ENCODE results near the gene NMS.

- TF ChIP-seq POLR2A (IDR thresholded peaks at IDR 0.05; ENCODE audit: extremely low read depth, insufficient read length) (no peak), MYC (IDR thresholded peaks at IDR 0.05; ENCODE audit: low read depth, low read length) (no peak), CTCF (IDR thresholded peaks at IDR 0.05; ENCODE audit: low read depth, low read length) (no peak), MAX (IDR thresholded peaks at IDR 0.05; ENCODE audit: low read depth, low read length) (no peak)
Measured at GRCh38 chr2:100451092-100451491, 19.2 kb upstream of the NMS start.
